HG02642 (cell line): Measurements from ENCODE around the gene NUAK1.
"Not testable (repeated sequence)": the region's sequence is repeated elsewhere in the genome, so short reads cannot be mapped to it uniquely, and the experiment has no call there.

Experiments used
- ATAC-seq: cut with Tn5 transposase; IDR thresholded peaks from one replicate; pipeline ENCODE4 v1.9.1; 2021; ENCODE audit warnings: mild to moderate bottlenecking; ENCODE audit not compliant: unreplicated experiment, poor library complexity

The NUAK1 gene

DNA sequence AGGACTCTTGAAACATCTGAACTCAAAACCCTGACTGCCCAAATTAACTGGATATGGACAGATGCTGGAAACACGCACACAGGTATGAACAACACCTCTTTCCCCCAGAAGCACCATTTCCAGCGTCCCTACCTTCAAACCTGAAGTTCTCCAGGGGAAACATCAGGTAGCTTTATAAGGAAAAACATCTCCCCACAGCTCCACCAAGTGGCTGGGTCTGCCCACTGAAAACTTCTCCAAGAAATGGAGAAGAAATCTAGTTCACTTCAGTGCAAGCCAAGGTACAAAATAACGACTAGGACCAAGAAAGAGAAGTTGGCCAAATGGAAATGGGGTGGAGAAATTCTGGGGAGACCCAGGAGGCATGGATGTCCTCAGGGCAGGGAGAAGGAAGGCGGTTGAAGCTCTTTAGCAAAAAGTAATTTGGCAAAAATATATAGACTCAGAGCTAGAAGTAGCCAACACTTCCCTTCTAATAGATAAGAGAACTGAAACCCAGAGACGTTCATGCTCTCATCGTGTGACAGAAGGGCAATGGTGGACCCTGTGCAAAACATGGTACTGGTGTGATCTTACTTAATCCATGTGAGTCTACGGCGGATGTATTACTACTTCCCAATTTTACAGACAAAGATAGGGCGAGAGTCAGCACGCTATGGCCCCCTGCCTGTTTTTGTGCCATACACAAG lies 10.5 kb upstream of the NUAK1 start:
- ATAC-seq, result no peak

DNA sequence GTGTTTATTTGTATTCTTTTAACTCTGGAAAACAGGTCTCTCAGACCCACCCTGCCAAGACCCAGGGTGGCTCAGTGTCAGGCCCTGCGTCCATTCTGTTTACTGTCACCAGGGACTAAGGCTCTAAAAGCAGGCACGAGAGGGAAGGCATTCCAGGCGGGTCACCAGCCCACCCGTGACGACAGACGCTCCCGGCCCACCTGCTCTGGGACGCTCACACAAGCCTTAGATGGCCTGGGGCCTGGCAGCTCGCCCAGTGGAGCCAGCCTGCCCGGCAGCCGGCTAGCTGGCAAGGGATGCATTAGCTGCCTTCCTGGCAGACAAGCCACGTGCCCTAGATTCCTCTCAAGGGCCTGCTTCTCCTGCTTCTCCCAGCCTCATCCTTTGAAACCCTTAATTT lies 9.2 kb upstream of the NUAK1 start:
- ATAC-seq, result no peak

GRCh38 chr12:106146987-106147386 lies 8.2 kb upstream of the NUAK1 start:
- no peak for ATAC-seq

DNA sequence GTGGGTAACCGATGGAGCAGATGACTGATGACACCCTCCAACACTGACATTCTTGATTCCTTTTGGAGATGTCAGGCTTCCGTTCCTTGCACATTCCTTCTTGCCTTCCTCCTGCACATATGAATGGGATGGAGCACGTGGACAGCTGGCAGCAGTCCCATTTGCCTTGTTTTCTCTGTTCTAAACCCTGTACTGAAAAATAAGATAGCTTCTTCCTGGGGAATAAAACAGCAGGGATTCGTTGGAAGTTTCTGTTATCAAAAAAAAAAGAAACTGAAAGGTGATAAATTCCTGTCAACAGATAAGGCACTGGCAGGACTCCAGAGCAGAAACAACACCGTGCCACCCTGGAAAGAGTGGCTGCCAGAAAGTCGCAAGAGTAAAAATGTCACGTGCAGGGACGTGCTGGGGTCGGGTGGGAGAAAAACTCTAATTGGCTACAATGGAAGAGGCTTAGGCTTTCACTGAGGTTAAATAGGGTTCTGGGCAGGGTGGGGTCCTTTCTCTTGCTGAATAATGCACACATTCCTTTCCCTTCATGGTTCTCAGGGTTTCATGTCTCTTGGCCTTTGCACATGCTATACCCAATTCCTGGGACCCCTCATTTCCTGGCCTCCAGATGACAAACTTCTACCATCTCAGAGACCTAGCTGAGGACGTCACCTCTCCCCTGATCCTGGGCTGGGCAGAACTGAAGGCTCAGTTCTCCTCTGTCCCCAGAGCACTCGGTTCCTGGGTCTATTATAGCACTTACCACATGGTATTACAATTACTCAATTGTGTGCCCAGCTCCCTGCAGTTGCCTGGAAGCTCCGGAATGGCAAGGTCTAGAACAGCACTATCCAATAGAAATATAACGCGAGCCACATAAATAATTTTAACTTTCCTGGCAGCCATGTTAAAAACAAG lies 7.0 kb upstream of the NUAK1 start:
- ATAC-seq, result no peak

DNA sequence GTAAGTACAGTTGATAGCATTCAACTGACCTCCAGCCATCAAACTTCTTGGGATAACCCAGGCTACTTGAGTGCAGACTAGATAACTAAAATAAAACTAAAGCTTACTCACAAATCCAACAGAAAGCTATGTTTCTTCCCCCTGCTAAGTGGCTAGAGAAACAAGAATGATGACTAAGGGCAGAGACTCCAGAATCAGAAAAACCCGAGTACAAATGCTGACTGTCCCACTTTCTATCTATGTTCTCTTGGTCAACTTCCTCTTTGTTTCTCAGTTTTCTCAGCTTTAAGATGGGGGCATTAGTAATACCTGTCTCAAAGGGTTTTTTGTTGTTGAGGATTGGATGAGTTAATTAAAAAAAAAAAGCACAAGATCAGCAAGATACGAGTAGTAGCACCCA lies 6.1 kb upstream of the NUAK1 start:
- no peak for ATAC-seq

DNA sequence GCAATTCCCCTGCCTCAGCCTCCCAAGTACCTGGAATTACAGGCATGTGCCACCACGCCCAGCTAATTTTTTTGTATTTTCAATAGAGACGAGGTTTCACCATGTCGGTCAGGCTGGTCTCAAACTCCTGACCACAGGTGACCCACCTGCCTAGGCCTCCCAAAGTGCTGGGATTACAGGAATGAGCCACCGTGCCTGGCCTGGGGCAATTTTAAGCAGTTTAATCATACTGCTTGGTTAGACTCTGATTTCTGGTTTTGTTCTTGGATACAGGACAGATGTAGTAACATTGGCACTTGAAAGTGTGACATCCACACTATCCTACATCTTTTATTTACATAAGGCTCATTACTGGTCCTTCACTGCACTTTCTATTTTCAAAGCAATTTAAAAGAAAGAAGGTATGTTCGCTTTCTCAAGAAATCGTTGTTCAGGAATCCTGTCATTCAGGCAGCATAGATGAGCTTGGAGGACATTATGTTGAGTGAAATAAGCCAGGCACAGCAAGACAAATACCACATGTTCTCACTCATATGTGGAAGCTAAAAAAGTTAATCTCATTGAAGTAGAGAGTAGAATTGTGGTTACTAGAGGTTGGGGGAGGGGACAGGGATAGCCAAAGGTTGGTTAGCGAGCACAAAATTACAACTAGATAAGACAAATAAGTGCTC lies 4.0 kb upstream of the NUAK1 start:
- ATAC-seq, result no peak

- ATAC-seq, result not testable (repeated sequence)
These were observed 3.2 kb upstream of the NUAK1 start for GRCh38 chr12:106141920-106142319.

DNA sequence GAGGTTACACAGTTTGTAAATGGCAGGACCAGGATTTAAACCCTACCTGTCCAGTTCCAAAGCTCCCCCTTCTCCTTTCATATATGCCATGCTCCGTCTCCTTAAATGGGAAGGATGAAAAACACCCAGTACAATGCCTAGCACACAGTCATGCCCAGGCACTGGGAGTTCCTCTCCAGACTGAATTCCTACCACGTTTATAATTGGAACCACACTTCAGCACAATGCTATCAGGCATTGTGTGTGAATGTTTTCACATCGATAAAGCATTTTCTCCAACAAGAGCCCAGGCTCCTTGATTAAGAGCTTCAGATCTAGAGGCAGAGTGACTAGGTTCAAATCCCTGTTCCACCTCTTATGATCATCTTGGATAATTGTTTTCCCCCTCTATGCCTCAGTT lies 2.7 kb upstream of the NUAK1 start:
- ATAC-seq, result no peak

DNA sequence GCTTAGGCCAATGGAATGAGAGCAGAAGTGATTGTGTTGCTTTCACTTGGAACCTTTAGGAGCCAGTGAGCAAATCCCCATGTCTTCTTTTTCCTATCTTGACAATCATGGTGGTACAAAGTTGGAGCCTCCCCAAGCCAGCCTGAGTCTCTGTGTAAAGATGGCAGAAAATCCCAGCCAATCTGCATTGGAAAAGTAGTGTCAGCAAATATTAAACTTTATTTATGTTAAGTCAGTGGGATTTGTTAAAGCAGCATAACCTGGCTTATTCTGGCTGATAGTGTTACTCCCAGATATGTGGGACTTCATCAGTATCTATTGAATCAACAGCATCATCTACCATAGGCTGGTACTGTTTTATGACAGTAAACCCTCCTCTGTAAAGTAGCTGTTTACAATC lies 2.2 kb upstream of the NUAK1 start:
- ATAC-seq, result no peak

DNA sequence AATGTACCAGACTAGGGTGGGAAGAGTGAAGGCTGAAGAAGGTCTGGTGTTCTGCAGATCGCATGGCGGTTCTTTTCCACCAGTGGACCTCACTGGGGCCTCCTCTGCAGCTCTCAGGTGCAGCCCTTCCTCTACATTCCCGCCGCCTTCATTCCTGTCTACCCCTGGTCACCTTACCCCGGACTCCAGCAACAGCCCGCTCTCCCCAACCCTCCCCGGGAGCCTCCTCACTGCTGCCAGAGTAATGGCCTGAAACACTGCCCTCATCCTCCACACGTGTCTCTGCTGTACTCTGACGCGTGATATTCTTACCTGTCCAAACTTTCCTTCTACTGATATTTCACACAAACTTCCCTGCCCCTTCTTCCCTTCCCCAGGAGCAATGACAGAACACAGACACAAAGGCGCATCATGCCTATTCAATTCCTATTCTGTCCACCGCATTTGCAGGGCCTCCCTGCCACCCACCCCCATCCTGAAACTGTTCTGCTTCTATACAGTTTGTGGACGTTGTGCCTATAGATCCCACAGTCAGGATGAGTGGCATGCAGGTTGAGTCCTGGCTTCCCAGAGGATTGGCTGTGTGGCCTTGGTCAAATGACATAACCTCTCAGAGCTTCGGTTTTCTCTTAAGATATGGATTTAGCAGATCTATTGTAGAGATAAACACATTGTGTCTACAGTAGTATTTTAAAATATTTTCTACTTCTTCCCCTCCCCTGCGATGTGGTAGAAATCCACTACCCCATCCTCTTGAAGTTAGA lies 1.7 kb upstream of the NUAK1 start:
- no peak for ATAC-seq

DNA sequence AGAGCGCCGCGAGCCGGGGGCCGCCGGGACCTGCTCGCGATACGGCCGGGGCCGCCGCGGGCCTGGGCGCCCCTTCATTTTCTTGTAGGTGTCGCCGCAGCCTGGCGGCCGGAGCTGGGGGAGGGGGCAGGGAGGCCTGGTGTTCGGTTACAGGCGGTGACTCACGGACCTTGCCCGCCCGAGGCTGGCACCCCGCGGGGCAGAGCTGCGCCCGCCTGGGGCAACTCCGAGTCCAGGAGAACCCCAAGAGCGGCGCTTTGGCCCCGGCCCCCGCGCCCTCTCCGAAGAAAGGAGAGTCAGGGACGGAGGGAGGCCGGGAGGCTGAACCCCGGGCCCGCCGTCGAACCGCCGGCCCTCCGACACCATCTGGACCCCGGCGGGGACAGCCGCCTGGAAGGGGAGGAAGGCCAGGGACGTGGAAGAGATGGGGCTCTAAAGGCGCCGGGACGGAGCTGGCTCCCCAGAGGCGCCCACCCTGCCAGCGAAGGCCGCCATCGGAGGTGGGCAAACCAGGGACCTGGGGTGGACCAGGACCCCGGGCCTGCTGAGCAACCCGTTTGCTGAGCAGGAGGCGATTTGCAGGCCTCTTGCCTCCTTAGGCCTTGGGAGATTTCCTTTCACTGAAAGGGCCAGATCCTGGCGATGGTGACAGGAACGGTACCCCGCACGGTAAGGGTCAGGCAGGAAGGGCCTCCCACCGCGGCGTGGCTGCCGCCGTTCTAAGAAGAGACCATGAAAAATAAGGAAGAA lies 843 bp upstream of the NUAK1 start:
- no peak for ATAC-seq

DNA sequence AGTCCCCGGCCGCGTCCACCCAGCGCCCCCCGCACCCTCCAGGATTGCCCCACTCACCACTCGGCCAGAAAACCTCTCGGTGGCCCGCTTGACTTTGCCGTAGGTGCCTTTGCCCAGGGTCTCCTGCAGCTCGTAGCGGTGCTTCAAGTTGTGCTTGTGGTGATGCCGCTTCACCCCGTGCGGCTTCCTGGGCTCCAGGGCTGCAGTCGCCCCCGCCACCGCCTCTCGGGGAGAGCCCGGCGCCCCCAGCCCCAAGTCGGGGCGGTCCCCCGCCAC lies 459 bp downstream of the NUAK1 start:
- ATAC-seq, result no peak

DNA sequence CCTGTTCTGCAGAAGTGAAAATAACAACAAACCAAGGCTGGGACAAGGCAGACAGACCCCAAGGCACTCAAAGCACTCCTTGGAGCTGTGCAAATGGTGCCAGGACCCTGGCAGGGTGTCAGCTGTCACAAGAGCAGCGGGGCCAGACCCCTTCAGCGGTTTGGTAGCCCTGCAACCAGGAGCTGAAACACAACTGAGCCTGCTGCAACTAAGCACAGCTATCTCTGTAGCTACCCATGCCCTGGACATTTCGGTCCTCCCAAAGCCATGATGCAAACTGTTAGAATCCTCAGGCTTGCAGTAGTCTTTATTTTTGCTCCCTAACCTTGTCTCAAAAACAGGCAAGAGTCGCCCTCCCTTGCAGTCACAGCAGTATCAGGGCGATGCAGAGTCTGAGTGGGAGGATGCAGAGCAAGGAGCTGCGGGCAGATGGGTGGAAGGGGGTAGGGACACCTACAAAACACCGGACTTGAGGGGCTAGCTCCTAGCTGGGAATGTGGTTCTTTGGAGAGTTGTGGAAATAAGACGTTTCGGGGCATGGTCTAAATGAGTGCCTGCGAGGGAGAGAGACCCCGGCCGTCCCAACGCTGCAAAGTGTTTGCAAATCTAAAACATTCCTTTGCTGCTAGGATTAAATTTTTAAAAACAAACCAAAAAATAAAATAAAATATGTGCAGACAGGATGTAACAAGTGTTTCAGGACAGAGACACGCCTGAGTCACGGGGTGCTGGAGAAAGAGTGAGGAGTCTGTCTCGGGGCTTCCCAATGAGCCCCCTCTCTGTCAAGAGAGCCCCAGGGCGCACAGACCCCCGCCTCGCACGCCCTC lies 1.0 kb downstream of the NUAK1 start:
- no peak for ATAC-seq

- peak; percentile 44 for ATAC-seq
These were observed 2.5 kb downstream of the NUAK1 start for GRCh38 chr12:106136263-106136662.

GRCh38 chr12:106135781-106136180 lies 3.0 kb downstream of the NUAK1 start:
- ATAC-seq, result no peak

GRCh38 chr12:106135075-106135474 lies 3.7 kb downstream of the NUAK1 start:
- no peak for ATAC-seq

DNA sequence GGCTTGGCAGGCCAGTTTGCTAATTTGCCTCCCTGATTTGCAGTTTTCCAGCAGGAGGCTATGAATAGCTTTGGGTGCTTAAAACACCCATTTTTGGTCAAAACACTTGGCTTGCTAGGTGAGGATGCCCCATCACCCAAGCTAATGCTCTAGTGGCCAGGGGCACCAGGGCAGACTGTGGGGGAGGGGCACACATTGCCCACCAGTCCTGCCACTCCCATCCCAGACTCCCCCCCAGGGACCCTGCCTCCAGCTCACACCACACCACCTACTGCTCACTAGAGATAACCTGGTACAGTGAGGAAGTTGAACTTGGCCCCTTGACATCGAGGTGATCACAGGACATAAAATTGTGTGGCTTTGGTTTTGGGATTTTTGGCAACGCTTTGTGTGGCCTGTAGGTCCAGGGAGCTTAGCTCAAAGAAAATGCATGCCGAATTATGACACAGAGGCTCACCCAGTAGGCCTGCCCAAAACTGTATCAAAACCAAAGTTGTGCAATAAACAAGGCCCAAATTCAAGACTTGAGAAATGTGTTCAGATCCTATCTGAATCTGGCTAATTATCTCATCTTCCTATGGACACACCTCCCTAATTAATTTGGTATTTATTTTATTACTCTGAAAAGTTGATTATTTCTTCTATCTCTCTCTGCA lies 4.3 kb downstream of the NUAK1 start:
- ATAC-seq, result no peak

DNA sequence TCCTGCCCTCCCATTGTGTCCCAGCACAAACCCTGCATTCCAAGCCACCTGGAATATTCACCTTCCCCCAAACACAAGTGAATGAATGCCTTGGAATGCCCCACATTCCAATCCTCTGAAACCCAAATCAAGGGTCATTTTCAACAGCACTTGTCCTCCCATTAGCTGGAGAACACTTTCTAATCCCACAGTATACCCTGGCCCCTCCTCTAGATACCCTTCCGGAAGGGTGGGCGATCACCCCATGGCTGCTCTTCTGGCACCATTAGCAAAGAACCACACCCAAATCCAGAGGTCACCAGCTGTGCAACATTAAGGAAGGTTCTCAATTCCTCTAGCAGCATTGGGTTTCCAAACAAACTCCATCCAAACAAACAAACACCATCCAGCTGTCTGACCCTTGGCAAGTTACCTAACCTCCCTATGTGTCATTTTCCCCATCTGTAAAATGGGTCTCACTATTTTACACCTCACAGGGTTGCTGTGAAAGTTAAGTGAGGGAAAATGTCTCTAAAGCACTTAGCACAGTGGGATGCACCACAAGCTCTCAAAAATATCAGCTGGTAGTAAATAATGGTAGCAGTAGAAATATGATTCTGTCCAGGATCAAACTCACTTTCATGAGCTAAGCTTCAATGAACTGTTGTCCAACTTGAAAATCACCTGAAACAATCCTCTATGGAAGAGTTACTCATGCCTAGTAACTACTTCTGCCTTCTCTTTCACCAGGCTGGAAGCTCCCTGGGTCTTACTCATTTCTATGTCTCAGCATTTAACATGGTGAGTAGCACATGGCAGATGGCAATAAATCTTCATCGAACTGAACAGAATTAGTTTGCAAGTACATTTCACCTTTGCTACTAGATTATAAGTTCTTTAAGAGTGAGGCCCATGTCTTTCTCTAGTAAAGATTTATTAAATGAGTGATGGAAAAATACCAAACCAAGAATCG lies 5.3 kb downstream of the NUAK1 start:
- no peak for ATAC-seq
